NB4 (cell line): ENCODE results near the gene DSP.

Source experiments
- POLR2A ChIP-seq: IDR thresholded peaks from 2 replicates; pipeline ENCODE4 v1.6.1; 2011; ENCODE audit warnings: mild to moderate bottlenecking; ENCODE audit not compliant: insufficient read length; ENCODE audit errors: extremely low read depth
- TF ChIP-seq, protein P1 (sequence below): IDR thresholded peaks from one replicate; pipeline ENCODE4 v1.5.1; 2012; ENCODE audit warnings: low read depth, low read length
- TF ChIP-seq, protein P2 (sequence below): IDR thresholded peaks from 2 replicates; pipeline ENCODE4 v1.6.1; 2011; ENCODE audit warnings: low read depth, low read length

DNA sequence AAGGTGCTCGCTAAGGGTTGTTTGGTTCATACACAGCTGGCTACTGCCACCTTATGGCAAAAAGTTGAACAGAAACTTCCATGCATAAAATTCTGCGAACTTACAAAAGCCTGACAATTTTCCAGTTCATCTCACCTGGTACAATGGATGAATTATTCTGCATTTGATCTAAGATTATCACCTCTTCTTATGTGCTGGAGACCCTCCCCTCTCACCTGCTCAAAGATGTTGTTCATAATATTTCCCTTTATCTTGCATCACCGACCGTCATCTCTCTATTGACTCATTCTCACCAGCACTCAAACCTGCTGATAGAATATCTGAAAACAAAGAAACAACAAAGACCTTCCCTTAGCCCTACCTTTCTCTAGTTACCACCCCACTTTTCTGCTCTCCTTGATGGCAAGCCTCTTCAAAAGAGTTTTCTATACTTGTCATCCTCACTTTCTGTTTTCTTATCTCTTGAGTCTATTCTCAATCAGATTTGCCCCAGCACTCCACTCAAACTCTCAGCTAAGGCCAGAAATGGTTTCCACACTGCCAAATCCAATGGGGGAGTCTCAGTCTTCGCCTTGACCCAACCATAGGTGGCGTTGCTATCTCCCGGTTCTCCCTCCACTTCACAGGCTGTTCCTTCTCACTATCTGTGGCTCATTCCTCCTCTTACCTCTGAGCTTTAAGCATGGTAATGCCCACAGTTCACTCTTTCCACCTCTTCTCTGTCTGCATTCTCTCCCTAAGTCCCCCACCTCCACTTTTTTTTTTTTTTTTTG is 74.3 kb downstream of the DSP start:
- TF ChIP-seq, protein P1, sequence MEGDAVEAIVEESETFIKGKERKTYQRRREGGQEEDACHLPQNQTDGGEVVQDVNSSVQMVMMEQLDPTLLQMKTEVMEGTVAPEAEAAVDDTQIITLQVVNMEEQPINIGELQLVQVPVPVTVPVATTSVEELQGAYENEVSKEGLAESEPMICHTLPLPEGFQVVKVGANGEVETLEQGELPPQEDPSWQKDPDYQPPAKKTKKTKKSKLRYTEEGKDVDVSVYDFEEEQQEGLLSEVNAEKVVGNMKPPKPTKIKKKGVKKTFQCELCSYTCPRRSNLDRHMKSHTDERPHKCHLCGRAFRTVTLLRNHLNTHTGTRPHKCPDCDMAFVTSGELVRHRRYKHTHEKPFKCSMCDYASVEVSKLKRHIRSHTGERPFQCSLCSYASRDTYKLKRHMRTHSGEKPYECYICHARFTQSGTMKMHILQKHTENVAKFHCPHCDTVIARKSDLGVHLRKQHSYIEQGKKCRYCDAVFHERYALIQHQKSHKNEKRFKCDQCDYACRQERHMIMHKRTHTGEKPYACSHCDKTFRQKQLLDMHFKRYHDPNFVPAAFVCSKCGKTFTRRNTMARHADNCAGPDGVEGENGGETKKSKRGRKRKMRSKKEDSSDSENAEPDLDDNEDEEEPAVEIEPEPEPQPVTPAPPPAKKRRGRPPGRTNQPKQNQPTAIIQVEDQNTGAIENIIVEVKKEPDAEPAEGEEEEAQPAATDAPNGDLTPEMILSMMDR, result peak; percentile 66
- TF ChIP-seq POLR2A, result no peak
- TF ChIP-seq, protein P2, sequence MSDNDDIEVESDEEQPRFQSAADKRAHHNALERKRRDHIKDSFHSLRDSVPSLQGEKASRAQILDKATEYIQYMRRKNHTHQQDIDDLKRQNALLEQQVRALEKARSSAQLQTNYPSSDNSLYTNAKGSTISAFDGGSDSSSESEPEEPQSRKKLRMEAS, result no peak
